Stimulated activated CD4-positive, alpha-beta T cell treated with anti-CD3 and anti-CD28 coated beads, Interleukin-2, amount 100 ng/mL, for 48 hours (primary cell): ENCODE results near the gene RIMKLA.

Experiments used
- DNase-seq, 2 donors: peaks; one replicate each; pipeline ENCODE4 v3.0.0-alpha.2; 2020

RIMKLA gene

GRCh38 chr1:42379794-42380585, 602 bp upstream of the RIMKLA start:
- no peak for DNase-seq

GRCh38 chr1:42381280-42381673, 685 bp downstream of the RIMKLA start:
- DNase-seq = no peak

- DNase-seq = no peak
Measured at GRCh38 chr1:42385283-42385682, 4.7 kb downstream of the RIMKLA start.

GRCh38 chr1:42386051-42386450, 5.5 kb downstream of the RIMKLA start:
- DNase-seq = no peak

GRCh38 chr1:42392255-42392654, 11.7 kb downstream of the RIMKLA start:
- no peak for DNase-seq

- DNase-seq = no peak
Measured at GRCh38 chr1:42392967-42393848, 12.6 kb downstream of the RIMKLA start.

- DNase-seq = no peak
Measured at GRCh38 chr1:42399315-42400100, 18.9 kb downstream of the RIMKLA start.

GRCh38 chr1:42403880-42404400, 23.3 kb downstream of the RIMKLA start:
- DNase-seq = no peak

GRCh38 chr1:42414551-42415496, 34.2 kb downstream of the RIMKLA start:
- DNase-seq = no peak

GRCh38 chr1:42417166-42417565, 36.6 kb downstream of the RIMKLA start:
- DNase-seq = no peak

- DNase-seq = no peak
Measured at GRCh38 chr1:42418516-42418915, 37.9 kb downstream of the RIMKLA start.

- DNase-seq = no peak
Measured at GRCh38 chr1:42419126-42419821, 38.7 kb downstream of the RIMKLA start.

GRCh38 chr1:42420121-42420520, 39.5 kb downstream of the RIMKLA start:
- no peak for DNase-seq

- DNase-seq = no peak
Measured at GRCh38 chr1:42420911-42421585, 40.5 kb downstream of the RIMKLA start.

- DNase-seq = no peak
Measured at GRCh38 chr1:42422737-42423136, 42.1 kb downstream of the RIMKLA start.

- no peak for DNase-seq
Measured at GRCh38 chr1:42423681-42424080, 43.1 kb downstream of the RIMKLA start.

- DNase-seq = no peak
Measured at GRCh38 chr1:42424201-42424600, 43.6 kb downstream of the RIMKLA start.

GRCh38 chr1:42427240-42427639, 46.6 kb downstream of the RIMKLA start:
- no peak for DNase-seq

- DNase-seq = no peak
Measured at GRCh38 chr1:42429603-42430002, 49.0 kb downstream of the RIMKLA start.
